ENCODE data around the gene SPTBN4.
"Not testable (repeated sequence)": the region's sequence is repeated elsewhere in the genome, so short reads cannot be mapped to it uniquely, and the experiment has no call there.

SPTBN4 gene

DNA sequence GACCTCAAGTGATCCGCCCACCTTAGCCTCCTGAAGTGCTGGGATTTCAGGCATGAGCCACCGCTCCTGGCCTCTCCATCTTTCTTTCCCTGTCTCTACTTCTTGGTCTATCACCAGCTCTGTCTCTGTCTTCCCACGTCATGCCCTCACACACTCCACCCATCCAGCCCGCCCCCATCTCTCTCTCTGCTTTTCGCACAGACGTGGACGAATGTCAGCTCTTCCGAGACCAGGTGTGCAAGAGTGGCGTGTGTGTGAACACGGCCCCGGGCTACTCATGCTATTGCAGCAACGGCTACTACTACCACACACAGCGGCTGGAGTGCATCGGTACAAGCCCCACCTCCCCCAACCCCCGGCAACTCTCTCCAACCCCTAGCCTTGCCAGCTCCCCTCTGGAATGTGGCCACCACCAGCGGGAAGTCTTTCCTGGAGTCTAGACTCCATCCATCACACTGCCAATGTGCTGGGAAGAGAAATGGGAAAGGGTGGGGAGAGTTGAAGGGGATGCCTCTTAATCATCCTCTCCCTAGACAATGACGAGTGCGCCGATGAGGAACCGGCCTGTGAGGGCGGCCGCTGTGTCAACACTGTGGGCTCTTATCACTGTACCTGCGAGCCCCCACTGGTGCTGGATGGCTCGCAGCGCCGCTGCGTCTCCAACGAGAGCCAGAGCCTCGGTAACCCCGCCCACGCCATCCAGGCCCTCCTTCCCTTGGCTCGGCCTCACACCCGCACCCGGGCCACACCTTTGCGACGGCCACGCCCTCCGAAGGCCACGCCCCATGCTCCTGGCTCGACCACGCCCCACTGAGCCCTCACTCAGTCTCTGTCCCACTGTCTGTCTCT is 156.8 kb downstream of the SPTBN4 start:
- POLR2A ChIA-PET (ENCODE audit: low non-redundant PET), result no interaction called here
- peak overlapping the region; percentile 47 for H3K27ac ChIP-seq
- TF ChIP-seq, protein P1, sequence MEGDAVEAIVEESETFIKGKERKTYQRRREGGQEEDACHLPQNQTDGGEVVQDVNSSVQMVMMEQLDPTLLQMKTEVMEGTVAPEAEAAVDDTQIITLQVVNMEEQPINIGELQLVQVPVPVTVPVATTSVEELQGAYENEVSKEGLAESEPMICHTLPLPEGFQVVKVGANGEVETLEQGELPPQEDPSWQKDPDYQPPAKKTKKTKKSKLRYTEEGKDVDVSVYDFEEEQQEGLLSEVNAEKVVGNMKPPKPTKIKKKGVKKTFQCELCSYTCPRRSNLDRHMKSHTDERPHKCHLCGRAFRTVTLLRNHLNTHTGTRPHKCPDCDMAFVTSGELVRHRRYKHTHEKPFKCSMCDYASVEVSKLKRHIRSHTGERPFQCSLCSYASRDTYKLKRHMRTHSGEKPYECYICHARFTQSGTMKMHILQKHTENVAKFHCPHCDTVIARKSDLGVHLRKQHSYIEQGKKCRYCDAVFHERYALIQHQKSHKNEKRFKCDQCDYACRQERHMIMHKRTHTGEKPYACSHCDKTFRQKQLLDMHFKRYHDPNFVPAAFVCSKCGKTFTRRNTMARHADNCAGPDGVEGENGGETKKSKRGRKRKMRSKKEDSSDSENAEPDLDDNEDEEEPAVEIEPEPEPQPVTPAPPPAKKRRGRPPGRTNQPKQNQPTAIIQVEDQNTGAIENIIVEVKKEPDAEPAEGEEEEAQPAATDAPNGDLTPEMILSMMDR (conservative IDR thresholded peaks at IDR 0.05; ENCODE audit: low read depth), result no peak
- CTCF ChIA-PET, result interaction anchor here (0.8 to 1.4 kb wide), 3 partner anchors 10 to 11 kb away, joined by 3 to 5 read pairs (median 3); no protein-coding TSS in a partner anchor
- DNase-seq (ENCODE audit: low spot score), result peak; percentile 80

DNA sequence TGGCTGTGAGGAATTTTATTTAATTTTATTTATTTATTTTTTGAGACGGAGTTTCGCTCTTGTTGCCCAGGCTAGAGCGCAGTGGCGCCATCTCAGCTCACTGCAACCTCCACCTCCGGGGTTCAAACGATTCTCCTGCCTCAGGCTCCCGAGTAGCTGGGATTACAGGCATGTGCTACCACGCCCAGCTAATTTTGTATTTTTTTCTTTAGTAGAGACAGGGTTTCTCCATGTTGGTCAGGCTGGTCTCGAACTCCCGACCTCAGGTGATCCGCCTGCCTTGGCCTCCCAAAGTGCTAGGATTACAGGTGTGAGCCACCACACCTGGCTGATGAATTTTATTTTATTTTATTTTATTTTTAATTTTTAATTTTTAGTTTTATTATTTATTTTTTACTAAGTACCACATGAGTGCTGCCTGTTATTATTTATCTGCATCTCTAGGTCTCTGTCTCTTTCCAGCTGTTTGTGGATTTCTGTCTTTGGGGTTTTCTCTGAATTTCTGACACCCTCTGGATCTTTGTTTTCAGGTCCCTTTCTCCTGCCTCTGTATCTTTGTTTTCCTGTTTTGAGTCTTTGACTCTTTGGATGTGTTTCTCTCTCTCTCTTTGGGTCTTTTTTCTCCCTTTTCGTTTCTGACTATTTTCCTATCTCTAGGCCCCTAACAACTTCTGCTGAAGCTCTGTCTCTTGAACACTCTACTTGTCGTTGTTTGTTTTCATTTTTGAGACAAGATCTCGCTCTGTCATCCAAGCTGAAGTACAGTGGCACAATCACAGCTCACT is 157.8 kb downstream of the SPTBN4 start:
- peak overlapping the region; percentile 47 for H3K27ac ChIP-seq
- POLR2A ChIA-PET (ENCODE audit: low non-redundant PET); DNase-seq (ENCODE audit: low spot score): not testable (repeated sequence)
- CTCF ChIA-PET, result interaction anchor here (0.7 to 1.4 kb wide), 3 partner anchors 9 to 1811 kb away, joined by 3 to 5 read pairs (median 3); no protein-coding TSS in a partner anchor

DNA sequence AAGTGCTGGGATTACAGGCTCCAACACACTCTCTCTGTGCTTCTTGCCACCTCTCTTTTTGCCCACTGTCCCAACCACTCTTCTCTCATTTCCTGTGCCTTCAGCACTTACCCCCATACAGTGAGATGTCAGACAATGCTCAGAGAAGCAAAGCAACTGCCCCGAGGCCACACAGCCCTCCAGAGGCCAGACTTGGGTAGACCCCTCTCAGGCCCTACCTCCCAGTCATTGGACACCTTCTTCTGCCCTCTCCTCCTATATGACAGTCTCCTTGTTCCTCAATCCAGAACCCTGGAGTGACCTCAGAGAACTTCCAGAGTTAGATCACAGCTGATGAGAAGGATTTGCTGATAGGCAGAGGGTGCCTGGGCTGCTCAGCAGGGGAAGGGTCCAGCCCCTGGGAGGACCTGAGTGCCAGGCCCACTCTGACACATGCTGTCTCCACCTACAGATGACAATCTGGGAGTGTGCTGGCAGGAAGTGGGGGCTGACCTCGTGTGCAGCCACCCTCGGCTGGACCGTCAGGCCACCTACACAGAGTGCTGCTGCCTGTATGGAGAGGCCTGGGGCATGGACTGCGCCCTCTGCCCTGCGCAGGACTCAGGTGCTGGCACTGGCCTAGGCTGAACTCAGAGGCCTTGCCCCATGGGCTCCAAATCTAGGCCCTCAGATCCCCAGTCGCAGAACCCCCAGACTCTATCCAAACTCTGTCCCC is 158.8 kb downstream of the SPTBN4 start:
- H3K27ac ChIP-seq, result peak overlapping the region; percentile 48
- TF ChIP-seq, protein P1 (conservative IDR thresholded peaks at IDR 0.05; ENCODE audit: low read depth), result no peak
- no peak for DNase-seq (ENCODE audit: low spot score)
- POLR2A ChIA-PET (ENCODE audit: low non-redundant PET), result no interaction called here
- CTCF ChIA-PET, result interaction anchor here (0.7 to 1.4 kb wide), 2 partner anchors 8 to 1810 kb away, joined by 3 to 5 read pairs; no protein-coding TSS in a partner anchor

Data from RWPE1 (cell line).